Fibroblast of skin of right biceps (primary cell): Measurements from ENCODE around the gene STX2.
A peak's percentile ranks its signal among the peaks of the same experiment; 100 is the strongest.
"Not testable (repeated sequence)": the region's sequence is repeated elsewhere in the genome, so short reads cannot be mapped to it uniquely, and the experiment has no call there.

Experiments used
- DNase-seq: peaks from one replicate; pipeline ENCODE4 v3.0.0-alpha.2; 2013

The STX2 gene

GRCh38 chr12:130838951-130839769 lies at the start of gene STX2:
TSS of gene STX2 (minus strand) at chr12:130839250. CDS start at chr12:130839099, 151 bp downstream.
- peak; percentile 80 for DNase-seq

GRCh38 chr12:130887190-130887589 lies 48.1 kb upstream of the STX2 start:
- DNase-seq = not testable (repeated sequence)

- no peak for DNase-seq
Observed at GRCh38 chr12:130881548-130881947, 42.5 kb upstream of the STX2 start.

DNA sequence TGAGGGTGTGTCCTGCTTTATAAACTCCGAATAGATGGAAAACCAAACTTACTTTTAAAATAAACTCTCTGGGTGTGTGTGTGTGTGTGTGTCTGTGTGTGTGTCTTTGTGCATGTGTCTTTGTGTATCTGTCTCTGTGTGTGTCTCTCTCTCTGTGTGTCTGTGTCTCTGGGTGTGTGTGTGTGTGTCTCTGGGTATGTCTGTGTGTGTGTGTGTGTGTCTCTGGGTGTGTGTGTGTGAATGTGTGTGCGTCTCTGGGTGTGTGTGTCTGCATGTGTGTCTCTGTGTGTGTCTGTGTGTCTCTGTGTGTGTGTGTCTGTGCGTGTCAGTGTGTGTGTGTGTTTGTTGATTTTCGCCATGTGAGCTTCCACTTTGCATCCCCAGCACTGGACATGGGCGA lies 42.0 kb upstream of the STX2 start:
- DNase-seq = no peak

DNA sequence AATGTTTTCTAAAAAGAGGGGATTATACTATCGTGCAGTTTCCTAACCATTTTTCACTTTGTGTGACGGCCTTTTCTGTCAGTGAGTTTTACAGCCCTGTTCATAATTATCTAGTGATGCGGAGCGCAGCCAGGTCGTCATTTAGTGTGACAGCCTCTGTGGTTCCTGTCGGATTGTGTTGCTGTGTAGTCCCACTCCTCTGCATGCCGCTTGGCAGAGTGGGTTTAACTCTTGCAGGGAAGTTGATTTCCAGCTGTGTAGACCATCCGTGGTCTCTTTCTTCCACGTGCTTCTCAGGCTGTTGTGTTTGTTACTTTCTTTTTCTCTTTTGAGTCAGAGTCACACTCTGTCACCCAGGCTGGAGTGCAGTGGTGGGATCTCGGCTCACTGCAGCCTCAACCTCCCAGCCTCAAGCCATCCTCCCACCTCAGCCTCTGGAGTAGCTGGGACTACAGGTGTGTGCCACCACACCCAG lies 41.4 kb upstream of the STX2 start:
- DNase-seq = no peak

DNA sequence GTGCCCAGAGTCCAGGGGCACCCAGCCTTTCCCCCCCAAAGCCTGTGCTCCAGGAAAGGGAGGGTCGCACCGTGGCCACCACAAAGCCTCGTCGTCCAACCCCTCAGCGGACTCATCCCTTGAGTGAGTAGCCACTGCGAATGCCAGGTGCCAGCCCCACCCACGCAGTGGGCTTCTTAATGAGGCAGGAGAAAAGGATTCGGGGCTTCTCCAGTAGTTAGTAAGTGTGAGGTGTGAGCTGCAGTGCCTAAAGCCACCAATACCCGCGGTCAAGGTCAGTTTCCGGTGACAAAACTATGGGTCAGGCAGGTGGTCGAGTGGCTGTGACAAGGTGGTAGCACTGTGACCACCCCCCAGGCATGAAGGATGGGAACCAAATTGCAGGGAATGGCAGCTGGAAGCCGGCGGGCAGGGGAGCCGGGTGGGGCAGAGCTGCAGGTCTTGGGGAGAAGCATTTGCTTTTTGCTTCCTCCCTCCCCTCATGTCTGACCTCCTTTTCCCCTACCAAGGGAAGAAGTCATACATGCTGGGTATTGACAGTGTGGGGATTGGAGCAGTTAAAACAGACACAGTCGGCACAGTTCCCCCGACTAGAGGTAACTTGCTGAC lies 40.8 kb upstream of the STX2 start:
- no peak for DNase-seq

GRCh38 chr12:130879212-130879686 lies 40.2 kb upstream of the STX2 start:
- DNase-seq = no peak

GRCh38 chr12:130878193-130879185 lies 39.4 kb upstream of the STX2 start:
- no peak for DNase-seq

GRCh38 chr12:130877333-130877732 lies 38.3 kb upstream of the STX2 start:
- no peak for DNase-seq

DNA sequence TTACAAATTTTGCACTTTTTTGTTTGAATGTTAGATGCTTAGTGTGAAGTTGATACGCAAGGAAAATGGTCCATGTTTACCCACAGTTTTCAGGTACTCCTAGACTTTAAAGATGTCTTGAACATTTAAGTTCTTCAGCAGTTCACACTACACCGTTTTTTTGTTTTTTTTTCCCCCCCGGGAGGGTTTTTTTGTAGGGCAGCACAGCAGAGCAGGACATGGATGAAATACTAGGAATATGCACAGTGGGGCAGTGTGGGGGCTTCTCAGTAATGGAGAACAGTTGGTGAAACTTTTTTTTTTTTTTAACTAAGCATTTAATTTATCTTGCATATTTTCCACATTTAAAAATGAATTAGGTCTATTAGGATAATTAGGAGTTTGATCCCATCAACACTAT lies 37.7 kb upstream of the STX2 start:
- DNase-seq = no peak

DNA sequence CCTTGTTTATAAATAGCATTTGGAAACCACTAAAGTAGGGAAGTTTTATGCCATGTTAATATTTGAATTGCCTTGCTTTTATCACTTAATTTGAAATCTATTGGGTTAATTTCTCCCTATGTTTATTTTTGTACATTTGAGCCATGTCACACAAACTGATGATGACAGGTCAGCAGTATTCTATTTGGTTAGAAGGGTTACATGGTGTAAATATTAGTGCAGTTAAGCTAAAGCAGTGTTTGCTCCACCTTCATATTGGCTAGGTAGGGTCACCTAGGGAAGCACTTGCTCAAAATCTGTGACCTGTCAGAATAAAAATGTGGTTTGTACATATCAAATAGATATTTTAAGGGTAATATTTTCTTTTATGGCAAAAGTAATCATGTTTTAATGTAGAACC lies 37.2 kb upstream of the STX2 start:
- DNase-seq = no peak

DNA sequence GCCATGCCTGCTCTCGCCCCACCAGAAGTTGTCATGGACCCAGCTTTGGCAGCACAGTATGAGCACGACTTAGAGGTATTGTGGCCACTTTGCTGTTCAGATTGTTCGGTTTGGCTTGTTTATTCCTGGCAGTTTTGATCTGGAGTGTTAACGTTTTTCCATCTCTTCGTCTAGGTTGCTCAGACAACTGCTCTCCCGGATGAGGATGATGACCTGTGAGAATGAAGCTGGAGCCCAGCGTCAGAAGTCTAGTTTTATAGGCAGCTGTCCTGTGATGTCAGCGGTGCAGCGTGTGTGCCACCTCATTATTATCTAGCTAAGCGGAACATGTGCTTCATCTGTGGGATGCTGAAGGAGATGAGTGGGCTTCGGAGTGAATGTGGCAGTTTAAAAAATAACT lies 36.7 kb upstream of the STX2 start:
- DNase-seq = not testable (repeated sequence)

DNA sequence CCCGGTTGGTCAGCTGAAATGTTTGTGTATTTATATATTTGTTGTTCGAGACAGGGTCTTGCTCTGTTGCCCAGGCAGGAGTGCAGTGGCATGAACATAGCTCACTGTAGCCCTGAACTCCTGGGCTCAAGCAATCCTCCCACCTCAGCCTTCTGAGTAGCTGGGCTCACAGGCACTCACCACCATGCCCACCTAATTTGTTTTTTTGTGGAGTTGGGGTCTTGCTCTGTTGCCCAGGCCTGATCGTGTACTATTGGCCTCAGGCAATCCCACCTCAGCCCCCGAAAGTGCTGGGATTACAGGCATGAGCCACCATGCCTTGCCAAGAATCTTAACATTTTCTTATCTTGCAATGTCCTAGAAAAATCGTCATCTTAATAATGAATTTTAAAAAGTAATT lies 36.1 kb upstream of the STX2 start:
- DNase-seq = no peak

DNA sequence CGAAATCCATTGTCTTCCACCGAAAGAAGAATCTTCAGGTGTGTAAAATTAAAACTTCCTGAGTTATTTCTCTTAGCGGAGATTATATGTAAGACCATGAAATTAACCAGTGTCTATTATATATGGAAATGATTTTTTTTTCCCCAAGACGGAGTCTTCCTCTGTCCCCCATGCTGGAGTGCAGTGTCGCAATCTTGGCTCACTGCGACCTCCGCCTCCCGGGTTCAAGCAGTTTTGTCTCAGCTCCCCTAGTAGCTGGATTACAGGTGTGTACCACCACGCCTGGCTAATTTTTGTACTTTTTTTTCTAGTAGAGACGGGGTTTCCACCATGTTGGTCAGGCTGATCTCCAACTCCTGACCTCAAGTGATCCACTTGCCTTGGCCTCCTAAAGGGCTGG lies 35.6 kb upstream of the STX2 start:
- no peak for DNase-seq

DNA sequence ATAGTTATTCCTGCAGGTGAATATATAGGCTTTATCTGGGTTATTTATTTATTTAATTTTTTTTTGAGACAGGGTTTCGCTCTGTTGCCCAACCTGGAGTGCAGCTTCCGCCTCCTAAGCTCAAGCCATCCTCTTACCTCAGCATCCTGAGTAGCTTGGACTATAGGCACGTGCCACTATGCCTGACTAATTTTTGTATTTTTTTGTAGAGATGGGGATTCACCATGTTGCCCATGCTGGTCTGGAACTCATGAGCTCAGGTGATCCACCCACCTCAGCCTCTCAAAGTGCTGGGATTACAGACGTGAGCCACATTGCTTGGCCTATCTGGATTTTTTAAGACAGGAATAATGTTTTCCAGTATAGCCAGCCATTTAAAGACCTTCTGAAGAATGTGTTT lies 34.8 kb upstream of the STX2 start:
- DNase-seq = no peak

DNA sequence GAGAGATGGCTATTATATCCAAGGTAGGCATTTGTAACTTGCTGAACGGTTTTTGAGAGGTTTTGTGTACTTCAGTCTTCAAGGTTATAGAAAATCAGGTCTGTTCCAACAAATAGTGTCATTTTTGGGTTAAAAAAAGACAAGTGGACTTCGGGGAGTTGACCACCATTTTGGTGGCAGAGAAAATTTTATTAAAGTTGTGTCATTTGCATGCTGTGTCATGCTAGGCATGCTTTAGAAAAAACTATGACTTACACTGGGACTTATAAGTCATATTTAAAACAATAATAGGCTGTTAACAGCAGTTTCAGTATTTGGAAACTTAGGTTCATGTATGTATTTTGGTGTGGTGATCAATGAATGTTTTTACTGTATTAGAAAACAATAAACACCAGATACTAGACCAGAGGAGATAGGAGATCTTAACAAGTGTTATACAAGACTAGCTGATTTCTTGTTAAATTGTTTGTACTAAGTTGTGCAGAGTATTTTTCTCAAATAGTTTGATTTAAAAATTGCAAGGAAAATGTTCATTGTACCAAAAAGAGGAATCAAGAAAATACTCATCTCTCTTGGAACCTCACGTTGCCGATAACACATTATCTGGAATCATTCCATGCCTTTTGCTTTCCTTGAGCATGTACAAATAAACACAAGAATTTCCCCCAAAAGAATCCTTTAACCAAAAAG lies 34.2 kb upstream of the STX2 start:
- DNase-seq = no peak

DNA sequence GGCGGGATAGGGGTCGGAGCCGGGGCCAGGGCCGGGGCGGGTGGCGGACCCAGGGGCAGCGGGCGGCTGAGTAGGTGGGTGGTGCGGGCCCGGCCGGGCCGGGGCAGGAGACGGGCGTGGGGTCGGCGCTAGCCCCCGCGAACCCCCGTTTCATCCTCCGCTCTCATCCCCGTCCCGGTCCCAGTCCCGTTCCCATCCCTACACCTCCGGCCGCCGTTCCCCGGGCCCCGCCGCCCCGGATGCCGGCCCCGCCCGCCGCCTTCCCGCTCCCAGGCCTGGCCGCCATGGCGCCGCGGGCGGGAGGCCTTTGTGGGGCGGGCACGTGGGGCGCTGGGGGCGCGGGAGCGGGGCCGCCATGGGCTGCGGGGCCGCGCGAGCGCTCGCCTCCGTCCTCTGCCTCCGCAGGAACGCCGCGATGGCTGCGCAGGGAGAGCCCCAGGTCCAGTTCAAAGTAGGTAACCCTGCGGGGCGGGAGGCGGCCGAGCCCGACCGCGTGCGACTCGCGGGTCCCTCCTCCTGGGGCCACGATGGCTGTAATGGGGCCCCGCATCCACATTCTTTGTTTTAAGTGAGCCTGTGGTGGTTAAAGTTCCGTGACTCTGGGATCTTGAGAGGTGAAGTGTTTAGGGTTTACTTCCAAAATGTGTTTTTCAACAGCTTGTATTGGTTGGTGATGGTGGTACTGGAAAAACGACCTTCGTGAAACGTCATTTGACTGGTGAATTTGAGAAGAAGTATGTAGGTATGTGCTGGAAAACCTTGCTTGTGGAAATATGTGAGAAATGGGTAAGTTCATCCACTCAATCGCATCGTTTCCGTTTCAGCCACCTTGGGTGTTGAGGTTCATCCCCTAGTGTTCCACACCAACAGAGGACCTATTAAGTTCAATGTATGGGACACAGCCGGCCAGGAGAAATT lies 33.4 kb upstream of the STX2 start:
- DNase-seq = peak; percentile 30

GRCh38 chr12:130871286-130872178 lies 32.5 kb upstream of the STX2 start, which contains the start of gene RAN:
TSS of gene RAN (plus strand) at chr12:130872066. CDS start at chr12:130872594, 528 bp downstream.
- DNase-seq = peak; percentile 95

DNA sequence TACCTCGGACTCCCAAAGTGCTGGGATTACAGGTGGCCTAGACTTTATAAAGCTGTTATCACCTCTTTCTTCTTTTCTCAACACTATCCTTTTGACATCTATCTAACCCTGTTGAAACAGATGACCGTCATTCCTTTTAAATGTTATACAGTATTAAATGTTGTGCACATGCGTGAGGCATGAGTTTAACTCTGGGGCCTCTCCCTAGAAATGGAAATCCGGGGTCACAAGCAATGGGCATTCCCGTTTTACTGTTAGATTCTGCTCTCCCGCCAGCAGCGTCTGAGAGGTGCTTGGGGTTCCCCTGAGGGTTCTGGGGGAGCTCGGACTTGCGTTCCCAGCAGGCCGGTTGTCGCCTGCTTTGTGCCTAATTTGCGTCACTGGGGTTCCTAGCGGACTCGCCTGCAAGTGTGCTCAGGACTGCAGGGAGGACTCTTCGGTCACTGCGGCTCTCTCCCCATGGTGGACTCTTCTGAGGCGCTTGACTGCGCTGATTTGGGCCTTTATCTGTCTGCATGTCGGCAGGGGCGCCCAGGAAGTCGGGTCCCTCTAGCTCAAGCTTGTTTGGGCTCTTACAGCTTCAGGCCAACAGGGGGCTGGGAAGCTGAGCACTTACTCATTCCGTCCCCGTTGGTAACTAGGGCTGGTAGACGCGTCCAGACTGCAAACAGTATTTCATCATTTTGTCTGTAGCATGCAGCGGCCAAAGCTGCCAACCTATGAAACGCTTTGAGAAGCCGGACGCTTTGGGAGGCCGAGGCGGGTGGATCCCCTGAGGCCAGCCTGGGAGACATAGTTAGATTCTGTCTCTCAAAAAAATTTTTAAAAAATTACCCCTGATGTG lies 31.6 kb upstream of the STX2 start:
- peak; percentile 94 for DNase-seq
